GM12874 (cell line): ENCODE data around the gene LATS1.

Source experiments
- CTCF ChIP-seq: IDR thresholded peaks from 2 replicates; pipeline ENCODE4 v1.5.1; 2011; ENCODE audit warnings: low read depth, mild to moderate bottlenecking, control low read depth, low read length, moderate library complexity; ENCODE audit not compliant: insufficient read depth

LATS1 gene

GRCh38 chr6:149680503-149680902, 37.4 kb downstream of the LATS1 start:
- no peak for TF ChIP-seq CTCF

- no peak for TF ChIP-seq CTCF
Measured at GRCh38 chr6:149660028-149660427, 57.9 kb downstream of the LATS1 start.

GRCh38 chr6:149657441-149657840, 60.5 kb downstream of the LATS1 start:
- TF ChIP-seq CTCF: no peak

- TF ChIP-seq CTCF: no peak
Measured at GRCh38 chr6:149651056-149651455, 66.8 kb downstream of the LATS1 start.

- TF ChIP-seq CTCF: no peak
Measured at GRCh38 chr6:149648148-149649145, 69.5 kb downstream of the LATS1 start, which contains the start of gene KATNA1. TSS of gene KATNA1 (minus strand) at chr6:149648714. CDS start at chr6:149638547, 10,167 bp downstream.

- no peak for TF ChIP-seq CTCF
Measured at GRCh38 chr6:149646599-149646998, 71.3 kb downstream of the LATS1 start.

- no peak for TF ChIP-seq CTCF
Measured at GRCh38 chr6:149642829-149643580, 74.9 kb downstream of the LATS1 start.
